BLaER1 (cell line): ENCODE results near the gene PSMC6.

Experiments used
- H3K27ac ChIP-seq: shearing (Covaris generic); formaldehyde crosslinking; 2 replicates; pipeline ENCODE4 v1.8.1; 2022
- H3K27me3 ChIP-seq: shearing (Covaris generic); formaldehyde crosslinking; 2 replicates; pipeline ENCODE4 v1.8.1; 2022
- H3K36me3 ChIP-seq: shearing (Covaris generic); formaldehyde crosslinking; 2 replicates; pipeline ENCODE4 v1.8.1; 2022
- H3K4me1 ChIP-seq: shearing (Covaris generic); formaldehyde crosslinking; 2 replicates; pipeline ENCODE4 v1.8.1; 2022
- H3K4me2 ChIP-seq: shearing (Covaris generic); formaldehyde crosslinking; 2 replicates; pipeline ENCODE4 v1.8.1; 2022
- H3K4me3 ChIP-seq: shearing (Covaris generic); formaldehyde crosslinking; 2 replicates; pipeline ENCODE4 v1.8.1; 2022
- H3K9ac ChIP-seq: shearing (Covaris generic); formaldehyde crosslinking; 2 replicates; pipeline ENCODE4 v1.8.1; 2022
- H3K9me3 ChIP-seq: shearing (Covaris generic); formaldehyde crosslinking; 2 replicates; pipeline ENCODE4 v1.8.1; 2022
- H4K20me1 ChIP-seq: shearing (Covaris generic); formaldehyde crosslinking; 2 replicates; pipeline ENCODE4 v1.8.1; 2022
- Cebpa-rat ChIP-seq: shearing (Covaris generic); IDR thresholded peaks from 2 replicates; pipeline ENCODE4 v1.8.1; 2022

The PSMC6 gene

DNA sequence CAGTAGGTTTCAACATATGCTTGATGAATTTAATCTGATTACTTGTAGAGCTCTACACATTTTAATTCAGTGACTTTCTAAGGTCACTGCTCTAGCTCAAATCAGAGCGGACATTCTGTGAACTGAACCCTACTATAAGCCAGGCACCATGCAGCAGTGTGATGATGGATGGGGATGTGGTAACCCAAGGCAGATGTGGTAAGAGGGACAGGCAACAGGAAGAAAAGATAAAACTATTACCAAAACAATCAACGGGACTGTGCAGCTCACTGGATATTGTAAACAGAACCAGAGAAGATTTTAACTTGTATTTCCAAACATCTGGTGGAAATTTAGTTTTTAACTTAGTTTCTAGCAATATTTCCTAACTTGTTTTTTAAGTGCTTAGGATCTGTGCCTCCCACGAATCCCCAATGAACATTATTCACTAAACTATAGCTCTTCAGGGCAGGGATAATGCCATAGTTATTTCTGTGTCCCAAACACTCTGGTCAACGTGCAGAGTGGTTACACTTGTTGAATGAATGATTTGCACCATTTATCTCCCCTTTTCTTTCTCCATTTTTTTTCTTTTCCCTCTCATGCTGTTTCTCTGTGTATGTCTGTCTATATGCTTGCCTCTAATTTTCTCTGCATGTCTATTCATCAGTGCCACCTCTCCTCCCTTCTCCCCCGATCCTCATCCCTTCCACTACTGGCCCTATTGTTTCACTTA lies 14.6 kb upstream of the PSMC6 start:
- H3K4me1 ChIP-seq: peaks cover 35% of the 10 kb centered on the region
- no peak overlapping the region for H3K4me3 ChIP-seq
- H3K4me2 ChIP-seq: peak overlapping the region; percentile 80

GRCh38 chr14:52693036-52693435 lies 14.0 kb upstream of the PSMC6 start:
- no peak overlapping the region for H3K9ac ChIP-seq
- H3K27ac ChIP-seq: no peak overlapping the region
- H3K4me1 ChIP-seq: peaks cover 35% of the 10 kb centered on the region
- peaks cover 15% of the 10 kb centered on the region; the same call in 1 of the 2 replicates for H3K36me3 ChIP-seq
- no peaks in the 10 kb centered on the region for H3K9me3 ChIP-seq
- H3K4me2 ChIP-seq: peak overlapping the region; percentile 80
- TF ChIP-seq Cebpa-rat: no peak
- H4K20me1 ChIP-seq: peaks cover 66% of the 10 kb centered on the region
- no peaks in the 10 kb centered on the region for H3K27me3 ChIP-seq
- no peak overlapping the region for H3K4me3 ChIP-seq

More for the DNA sequence above, 14.6 kb upstream of the PSMC6 start:
- no peaks in the 10 kb centered on the region for H3K27me3 ChIP-seq
- peaks cover 15% of the 10 kb centered on the region; the same call in 1 of the 2 replicates for H3K36me3 ChIP-seq
- TF ChIP-seq Cebpa-rat: no peak
- H3K27ac ChIP-seq: no peak overlapping the region
- H4K20me1 ChIP-seq: peaks cover 73% of the 10 kb centered on the region
- H3K9ac ChIP-seq: no peak overlapping the region
- no peaks in the 10 kb centered on the region for H3K9me3 ChIP-seq

- no peak for TF ChIP-seq Cebpa-rat
- H3K4me3 ChIP-seq: no peak overlapping the region
- H3K27me3 ChIP-seq: no peaks in the 10 kb centered on the region
- peaks cover 61% of the 10 kb centered on the region for H4K20me1 ChIP-seq
- no peak overlapping the region for H3K27ac ChIP-seq
- H3K4me2 ChIP-seq: peak overlapping the region; percentile 80
- no peaks in the 10 kb centered on the region for H3K9me3 ChIP-seq
- no peak overlapping the region for H3K9ac ChIP-seq
- H3K36me3 ChIP-seq: peaks cover 15% of the 10 kb centered on the region; the same call in 1 of the 2 replicates
- H3K4me1 ChIP-seq: peaks cover 35% of the 10 kb centered on the region
These were observed 13.5 kb upstream of the PSMC6 start for GRCh38 chr14:52693532-52693931.

- Histone ChIP-seq H3K27ac (peak overlapping the region; percentile 85), H3K4me2 (peak overlapping the region; percentile 80), H3K36me3 (peaks cover 15% of the 10 kb centered on the region; the same call in 1 of the 2 replicates), H3K4me1 (peaks cover 42% of the 10 kb centered on the region), H4K20me1 (peaks cover 48% of the 10 kb centered on the region), H3K9me3 (no peaks in the 10 kb centered on the region), H3K4me3 (peak overlapping the region; percentile 88), H3K9ac (peak overlapping the region; percentile 83), H3K27me3 (no peaks in the 10 kb centered on the region)
- no peak for TF ChIP-seq Cebpa-rat
These were observed 12.1 kb upstream of the PSMC6 start for GRCh38 chr14:52694761-52695480.

GRCh38 chr14:52695481-52696091 lies 11.4 kb upstream of the PSMC6 start, which contains the start of gene ERO1A:
Gene ERO1A (minus strand): TSS chr14:52695558. CDS start chr14:52695481, 77 bp downstream.
- H3K9ac ChIP-seq: peak within 1 kb of the TSS; percentile 83
- H3K36me3 ChIP-seq: peaks cover 9% of the 10 kb centered on the region; the same call in 1 of the 2 replicates
- peak within 1 kb of the TSS; percentile 88 for H3K4me3 ChIP-seq
- H3K27me3 ChIP-seq: no peaks in the 10 kb centered on the region
- peak within 1 kb of the TSS; percentile 80 for H3K4me2 ChIP-seq
- no peaks in the 10 kb centered on the region for H3K9me3 ChIP-seq
- peaks cover 41% of the 10 kb centered on the region for H4K20me1 ChIP-seq
- TF ChIP-seq Cebpa-rat: no peak
- H3K27ac ChIP-seq: peak within 1 kb of the TSS; percentile 85
- peaks cover 42% of the 10 kb centered on the region for H3K4me1 ChIP-seq

GRCh38 chr14:52700701-52701172 lies 6.3 kb upstream of the PSMC6 start:
- H3K4me2 ChIP-seq: no peak overlapping the region
- no peaks in the 10 kb centered on the region for H3K27me3 ChIP-seq
- no peaks in the 10 kb centered on the region for H3K36me3 ChIP-seq
- H3K4me1 ChIP-seq: peaks cover 14% of the 10 kb centered on the region
- no peak overlapping the region for H3K27ac ChIP-seq
- no peaks in the 10 kb centered on the region for H3K9me3 ChIP-seq
- H4K20me1 ChIP-seq: no peaks in the 10 kb centered on the region
- H3K4me3 ChIP-seq: no peak overlapping the region
- no peak overlapping the region for H3K9ac ChIP-seq
- TF ChIP-seq Cebpa-rat: no peak

DNA sequence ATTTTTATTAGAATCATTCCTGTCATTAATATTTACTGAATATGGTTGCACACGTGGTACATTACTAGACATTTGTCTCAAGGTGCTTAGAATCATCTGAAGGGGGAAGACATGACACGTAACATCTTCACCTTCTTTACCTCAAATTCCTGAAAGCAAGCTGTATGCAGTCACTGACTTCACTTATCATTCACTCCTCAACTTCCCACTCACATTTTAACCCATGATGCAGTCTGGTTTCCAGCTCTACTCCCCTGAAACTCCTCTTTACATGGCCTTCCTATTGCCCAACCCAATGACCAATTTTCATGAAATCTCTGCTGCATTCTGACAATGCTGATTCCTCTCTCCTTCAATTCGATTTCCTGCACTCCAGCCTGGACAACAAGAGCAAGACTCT lies 5.8 kb upstream of the PSMC6 start:
- H3K9ac ChIP-seq: no peak overlapping the region
- no peak for TF ChIP-seq Cebpa-rat

DNA sequence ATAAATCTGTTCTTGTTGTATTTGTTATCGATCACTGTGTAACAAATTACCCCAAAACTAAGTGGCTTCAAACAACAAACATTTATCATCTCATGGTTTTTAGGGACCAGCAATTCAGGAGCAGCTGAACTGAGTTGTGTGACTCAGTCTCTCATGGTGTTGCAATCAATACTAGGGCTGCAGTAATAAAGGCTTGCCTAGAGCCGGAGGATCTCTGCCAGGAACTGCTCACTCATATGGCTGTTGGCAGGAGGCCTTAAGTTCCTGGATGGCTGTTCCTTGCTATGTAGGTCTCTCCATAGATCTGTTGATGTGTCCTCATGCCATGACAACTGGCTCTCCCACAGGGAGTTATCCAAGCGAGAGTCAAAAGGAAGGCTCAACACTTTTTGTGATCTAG lies 3.8 kb upstream of the PSMC6 start:
- Histone ChIP-seq H3K27me3 (no peaks in the 10 kb centered on the region), H3K4me1 (peaks cover 21% of the 10 kb centered on the region), H3K27ac (no peak overlapping the region), H3K36me3 (no peaks in the 10 kb centered on the region; the same call in 1 of the 2 replicates), H3K9ac (no peak overlapping the region), H3K4me2 (no peak overlapping the region), H4K20me1 (peaks cover 11% of the 10 kb centered on the region; the same call in 1 of the 2 replicates), H3K4me3 (no peak overlapping the region), H3K9me3 (no peaks in the 10 kb centered on the region)
- TF ChIP-seq Cebpa-rat: no peak

More for the DNA sequence above, 5.8 kb upstream of the PSMC6 start:
- Histone ChIP-seq H3K4me1 (peaks cover 15% of the 10 kb centered on the region), H3K9me3 (no peaks in the 10 kb centered on the region), H3K27me3 (no peaks in the 10 kb centered on the region), H3K4me3 (no peak overlapping the region), H3K4me2 (no peak overlapping the region), H3K27ac (no peak overlapping the region), H3K36me3 (no peaks in the 10 kb centered on the region), H4K20me1 (no peaks in the 10 kb centered on the region)

GRCh38 chr14:52703664-52704063 lies 3.3 kb upstream of the PSMC6 start:
- no peaks in the 10 kb centered on the region for H3K27me3 ChIP-seq
- no peak for TF ChIP-seq Cebpa-rat
- H3K9ac ChIP-seq: no peak overlapping the region
- H3K4me2 ChIP-seq: no peak overlapping the region
- peaks cover 15% of the 10 kb centered on the region; the same call in 1 of the 2 replicates for H4K20me1 ChIP-seq
- H3K4me3 ChIP-seq: no peak overlapping the region
- no peaks in the 10 kb centered on the region; the same call in 1 of the 2 replicates for H3K36me3 ChIP-seq
- no peaks in the 10 kb centered on the region for H3K9me3 ChIP-seq
- H3K4me1 ChIP-seq: peaks cover 25% of the 10 kb centered on the region
- no peak overlapping the region for H3K27ac ChIP-seq
